ENCODE results near the gene TCF7L1.

GRCh38 chr2:85276571-85277118, 143.5 kb downstream of the TCF7L1 start:
- TF ChIP-seq CTCF (conservative IDR thresholded peaks at IDR 0.05; ENCODE audit: low read length) (no peak), EZH2phosphoT487 (IDR thresholded peaks at IDR 0.05; ENCODE audit: borderline replicate concordance, low read depth, low read length) (no peak)

Measured in OCI-LY7 (cell line).